Vagina (tissue), 2 donors: ENCODE measurements around the gene PAAF1. TPM values are rescaled to one million over a fixed set of nuclear protein-coding genes. Genes with fewer than 3 reads are reported as not detected.
"Not testable (repeated sequence)": the region's sequence is repeated elsewhere in the genome, so short reads cannot be mapped to it uniquely, and the experiment has no call there.

ENCODE experiments used
- DNase-seq, 2 donors: peaks; one replicate each; pipeline ENCODE4 v3.0.0-alpha.2; 2017; ENCODE audit errors: extremely low spot score in 2 of 2
- H3K27ac ChIP-seq: fragments of 200-600 bp; sonication (generic); one replicate; pipeline ENCODE4 v1.5.1; 2019
- H3K27me3 ChIP-seq: fragments of 200-600 bp; sonication (generic); one replicate; pipeline ENCODE4 v1.5.1; 2019
- H3K36me3 ChIP-seq, 2 donors: fragments of 200-600 bp; sonication (generic); one replicate each; pipeline ENCODE4 v1.5.1; 2017 to 2019
- H3K4me1 ChIP-seq: fragments of 200-600 bp; sonication (generic); one replicate; pipeline ENCODE4 v1.5.1; 2019
- H3K4me3 ChIP-seq, 2 donors: fragments of 200-600 bp; sonication (generic); 1 replicate in 1 of 2; 2 replicates in 1 of 2; pipeline ENCODE4 v1.5.1; 2016 to 2019
- H3K9me3 ChIP-seq: fragments of 200-600 bp; sonication (generic); one replicate; pipeline ENCODE4 v1.5.1; 2019
- CTCF ChIP-seq, 3 experiments: fragments of 450-650 bp in 2 of 3; fragments of 200-600 bp in 1 of 3; sonication (generic) in 1 of 3; IDR thresholded peaks; one replicate each; pipeline ENCODE4 v1.5.1; 2017 to 2019; ENCODE audit warnings: antibody characterized with exemption in 3 of 3, mild to moderate bottlenecking in 2 of 3, moderate library complexity in 2 of 3
- POLR2A ChIP-seq, 2 donors: fragments of 450-650 bp; IDR thresholded peaks; one replicate each; pipeline ENCODE4 v1.6.1; 2017; ENCODE audit warnings: antibody characterized with exemption in 2 of 2, mild to moderate bottlenecking in 2 of 2, moderate library complexity in 2 of 2
- POLR2AphosphoS5 ChIP-seq, 2 donors: sonication (generic); formaldehyde crosslinking; IDR thresholded peaks; one replicate each; pipeline ENCODE4 v1.9.0; 2017; ENCODE audit warnings: antibody characterized with exemption in 2 of 2, mild to moderate bottlenecking in 2 of 2, low read depth in 1 of 2; ENCODE audit not compliant: insufficient read depth in 1 of 2
- intact Hi-C: fragments of 100-400 bp; cut with DNase I; formaldehyde crosslinking; loops from one replicate; pipeline ENCODE4 v1.15.1; 2023
- total RNA-seq: library from RNA; depleted of rRNA; stranded (reverse); fragments of >200 nt; gene quantifications from one replicate; pipeline ENCODE4 v1.2.3, GENCODE V29; 2016

Gene PAAF1
- total RNA-seq, 1 donor from 2014 or later: 4.2 TPM

GRCh38 chr11:73870261-73870660 lies 6.5 kb upstream of the PAAF1 start:
- intact Hi-C loops: no loop called here
- no peak overlapping the region for H3K4me3 ChIP-seq
- no peaks in the 10 kb centered on the region for H3K9me3 ChIP-seq
- no peaks in the 10 kb centered on the region for H3K27me3 ChIP-seq
- H3K27ac ChIP-seq: no peak overlapping the region
- TF ChIP-seq POLR2A (IDR thresholded peaks at IDR 0.05) (no peak), CTCF (IDR thresholded peaks at IDR 0.05) (no peak), POLR2AphosphoS5 (IDR thresholded peaks at IDR 0.05; ENCODE audit: insufficient read depth in 1 of 2, low read depth in 1 of 2) (no peak)
- DNase-seq: no peak
- H3K36me3 ChIP-seq: peaks cover 0 to 17% of the 10 kb centered on the region in 2 donors
- peaks cover 12% of the 10 kb centered on the region for H3K4me1 ChIP-seq

- no peak for DNase-seq
- H3K9me3 ChIP-seq: no peaks in the 10 kb centered on the region
- no peaks in the 10 kb centered on the region for H3K27me3 ChIP-seq
- peaks cover 22% of the 10 kb centered on the region for H3K4me1 ChIP-seq
- peaks cover 0 to 17% of the 10 kb centered on the region in 2 donors for H3K36me3 ChIP-seq
- TF ChIP-seq POLR2AphosphoS5 (IDR thresholded peaks at IDR 0.05; ENCODE audit: insufficient read depth in 1 of 2, low read depth in 1 of 2): no peak
- no peak for TF ChIP-seq POLR2A (IDR thresholded peaks at IDR 0.05)
- TF ChIP-seq CTCF (IDR thresholded peaks at IDR 0.05): no peak
- intact Hi-C loops: no loop called here
- no peak overlapping the region for H3K27ac ChIP-seq
- H3K4me3 ChIP-seq: no peak overlapping the region
These were observed 3.9 kb upstream of the PAAF1 start for GRCh38 chr11:73872749-73873357.

- H3K4me1 ChIP-seq: peaks cover 31% of the 10 kb centered on the region
- no peak for TF ChIP-seq CTCF (IDR thresholded peaks at IDR 0.05)
- no peak for TF ChIP-seq POLR2AphosphoS5 (IDR thresholded peaks at IDR 0.05; ENCODE audit: insufficient read depth in 1 of 2, low read depth in 1 of 2)
- TF ChIP-seq POLR2A (IDR thresholded peaks at IDR 0.05): no peak
- peaks cover 0 to 17% of the 10 kb centered on the region in 2 donors for H3K36me3 ChIP-seq
- no peak for DNase-seq
- H3K4me3 ChIP-seq: peak overlapping the region in 1 of 2 donors; percentile 75
- no peaks in the 10 kb centered on the region for H3K27me3 ChIP-seq
- H3K9me3 ChIP-seq: no peaks in the 10 kb centered on the region
- intact Hi-C loops: no loop called here
- H3K27ac ChIP-seq: no peak overlapping the region
These were observed 1.4 kb upstream of the PAAF1 start for GRCh38 chr11:73875380-73875779.

GRCh38 chr11:73875840-73876239 lies 959 bp upstream of the PAAF1 start:
- Histone ChIP-seq H3K36me3 (peaks cover 0 to 17% of the 10 kb centered on the region in 2 donors), H3K4me1 (peaks cover 31% of the 10 kb centered on the region), H3K27ac (peak overlapping the region; percentile 75), H3K9me3 (no peaks in the 10 kb centered on the region), H3K27me3 (no peaks in the 10 kb centered on the region), H3K4me3 (peak overlapping the region; percentile 75 to 83)
- DNase-seq: no peak
- intact Hi-C loops: no loop called here
- no peak for TF ChIP-seq POLR2A (IDR thresholded peaks at IDR 0.05)
- no peak for TF ChIP-seq POLR2AphosphoS5 (IDR thresholded peaks at IDR 0.05; ENCODE audit: insufficient read depth in 1 of 2, low read depth in 1 of 2)
- no peak for TF ChIP-seq CTCF (IDR thresholded peaks at IDR 0.05)

GRCh38 chr11:73878771-73879170 lies 2.0 kb downstream of the PAAF1 start:
- intact Hi-C loops: no loop called here
- no peak overlapping the region for H3K4me3 ChIP-seq

GRCh38 chr11:73880449-73880848 lies 3.6 kb downstream of the PAAF1 start:
- H3K4me3 ChIP-seq, intact Hi-C loops, H3K27me3 ChIP-seq, H3K9me3 ChIP-seq, H3K27ac ChIP-seq, H3K36me3 ChIP-seq, DNase-seq: not testable (repeated sequence)
- H3K4me1 ChIP-seq: peaks cover 25% of the 10 kb centered on the region

More at GRCh38 chr11:73878771-73879170, 2.0 kb downstream of the PAAF1 start:
- peaks cover 31% of the 10 kb centered on the region for H3K4me1 ChIP-seq
- no peak for DNase-seq
- no peak overlapping the region for H3K27ac ChIP-seq
- no peak for TF ChIP-seq POLR2AphosphoS5 (IDR thresholded peaks at IDR 0.05; ENCODE audit: insufficient read depth in 1 of 2, low read depth in 1 of 2)
- no peak for TF ChIP-seq CTCF (IDR thresholded peaks at IDR 0.05)
- TF ChIP-seq POLR2A (IDR thresholded peaks at IDR 0.05): no peak
- no peaks in the 10 kb centered on the region for H3K9me3 ChIP-seq
- no peaks in the 10 kb centered on the region for H3K27me3 ChIP-seq
- H3K36me3 ChIP-seq: no peaks in the 10 kb centered on the region
